GM10248 (cell line): Measurements from ENCODE around the gene MORN1.

Experiments
- CTCF ChIA-PET: fragments of 300-600 bp; sonication (Branson Sonifier 250); formaldehyde crosslinking; extraction: SDS; loops from one replicate; lab custom pipeline; 2021; ENCODE audit warnings: antibody characterized with exemption; lab: Yijun Ruan, JAX
- POLR2A ChIA-PET: fragments of 350-650 bp; sonication (Branson Sonifier 250); formaldehyde crosslinking; extraction: SDS; loops from one replicate; lab custom pipeline; 2020; ENCODE audit warnings: antibody characterized with exemption; lab: Yijun Ruan, JAX
- DNase-seq: peaks from one replicate; pipeline ENCODE4 v3.0.0; 2012; ENCODE audit errors: extremely low spot score
- TF ChIP-seq, protein P1 (sequence below): IDR thresholded peaks from 2 replicates; pipeline ENCODE4 v1.5.1; 2012; ENCODE audit warnings: mild to moderate bottlenecking, low read depth; ENCODE audit errors: extremely low read depth, missing control alignments, control extremely low read depth

MORN1 gene

DNA sequence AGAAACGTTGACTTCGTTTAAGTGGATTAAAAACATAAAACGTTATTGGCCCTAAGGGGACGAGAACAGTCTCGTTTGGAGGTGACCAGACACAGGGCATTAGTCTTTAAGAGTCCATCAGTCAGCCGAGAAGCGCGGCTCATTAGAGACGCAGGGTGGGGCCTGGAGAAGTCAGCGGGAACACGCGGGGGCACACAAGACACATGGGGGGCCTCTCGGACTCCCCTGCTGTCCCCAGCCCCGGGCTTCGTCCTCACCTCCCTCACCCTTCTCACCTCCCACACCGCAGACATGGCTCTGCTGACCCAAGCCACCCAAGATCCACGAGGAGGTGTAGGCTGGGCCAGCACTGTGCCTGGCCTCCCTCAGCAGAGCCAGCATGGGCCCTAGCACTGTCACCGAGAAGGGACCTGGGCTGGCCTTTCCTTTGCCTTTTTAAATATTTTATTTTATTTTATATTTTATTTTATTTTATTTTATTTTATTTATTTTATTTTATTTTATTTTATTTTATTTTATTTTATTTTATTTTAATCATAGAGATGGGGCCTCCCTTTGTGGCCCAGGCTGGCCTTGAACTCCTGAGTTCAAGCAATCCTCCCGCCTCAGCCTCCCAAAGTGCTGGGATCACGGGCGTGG, 48.9 kb downstream of the MORN1 start:
- ChIA-PET CTCF (no interaction called here), POLR2A (no interaction called here)
- TF ChIP-seq, protein P1, sequence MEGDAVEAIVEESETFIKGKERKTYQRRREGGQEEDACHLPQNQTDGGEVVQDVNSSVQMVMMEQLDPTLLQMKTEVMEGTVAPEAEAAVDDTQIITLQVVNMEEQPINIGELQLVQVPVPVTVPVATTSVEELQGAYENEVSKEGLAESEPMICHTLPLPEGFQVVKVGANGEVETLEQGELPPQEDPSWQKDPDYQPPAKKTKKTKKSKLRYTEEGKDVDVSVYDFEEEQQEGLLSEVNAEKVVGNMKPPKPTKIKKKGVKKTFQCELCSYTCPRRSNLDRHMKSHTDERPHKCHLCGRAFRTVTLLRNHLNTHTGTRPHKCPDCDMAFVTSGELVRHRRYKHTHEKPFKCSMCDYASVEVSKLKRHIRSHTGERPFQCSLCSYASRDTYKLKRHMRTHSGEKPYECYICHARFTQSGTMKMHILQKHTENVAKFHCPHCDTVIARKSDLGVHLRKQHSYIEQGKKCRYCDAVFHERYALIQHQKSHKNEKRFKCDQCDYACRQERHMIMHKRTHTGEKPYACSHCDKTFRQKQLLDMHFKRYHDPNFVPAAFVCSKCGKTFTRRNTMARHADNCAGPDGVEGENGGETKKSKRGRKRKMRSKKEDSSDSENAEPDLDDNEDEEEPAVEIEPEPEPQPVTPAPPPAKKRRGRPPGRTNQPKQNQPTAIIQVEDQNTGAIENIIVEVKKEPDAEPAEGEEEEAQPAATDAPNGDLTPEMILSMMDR, result no peak
- DNase-seq, result no peak

DNA sequence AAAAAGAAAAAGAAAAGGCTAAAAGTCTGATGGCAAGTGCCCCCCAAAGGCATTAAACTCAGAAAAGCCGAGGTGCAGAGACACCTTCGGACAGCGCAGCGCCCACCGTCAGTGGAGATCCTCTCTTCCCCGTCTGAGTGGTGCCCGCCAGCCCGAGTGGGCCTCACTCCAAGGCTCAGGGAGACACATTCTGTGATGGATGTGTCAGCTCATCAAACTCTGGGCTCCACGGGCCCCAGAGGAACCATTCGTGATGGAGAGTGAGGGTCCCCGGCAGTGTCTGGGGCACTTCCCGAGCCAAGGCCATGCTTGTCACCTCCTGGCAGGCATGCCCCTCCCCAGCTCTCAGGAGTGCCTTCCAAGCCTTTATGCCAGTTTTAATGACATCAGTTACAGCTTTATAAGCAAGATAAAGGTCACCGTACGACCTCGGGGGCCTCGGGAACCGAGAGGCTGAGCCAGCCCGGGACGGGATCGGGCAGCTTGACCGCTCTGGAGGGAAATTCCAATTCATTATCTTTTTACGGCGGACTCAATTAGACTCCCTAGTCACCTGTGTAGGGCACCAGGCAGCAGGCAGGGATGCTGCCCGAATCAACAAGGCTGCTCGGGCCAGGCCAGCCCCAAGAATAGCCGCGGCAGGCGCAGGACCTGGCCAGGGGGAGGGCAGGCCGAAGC, 49.5 kb downstream of the MORN1 start:
- TF ChIP-seq, protein P1, result no peak
- DNase-seq, result no peak
- CTCF ChIA-PET, result no interaction called here
- POLR2A ChIA-PET, result no interaction called here

DNA sequence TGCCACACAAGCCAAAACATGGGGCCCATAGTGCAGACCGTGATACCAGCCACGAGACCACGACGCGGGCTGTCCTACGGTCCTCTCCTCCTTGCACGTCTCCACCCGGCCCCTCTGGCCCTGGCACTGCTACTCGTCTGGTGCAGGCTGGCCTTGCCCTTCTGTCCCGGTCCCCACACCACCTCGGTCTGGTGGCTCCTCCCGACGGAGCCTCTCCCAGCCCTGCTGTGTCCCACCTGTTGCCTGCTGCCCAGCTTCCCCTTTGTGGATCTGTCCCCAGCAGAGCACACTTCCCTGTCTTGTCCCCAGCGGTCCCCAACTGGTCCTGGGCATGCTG, 50.5 kb downstream of the MORN1 start:
- ChIA-PET POLR2A (no interaction called here), CTCF (no interaction called here)
- TF ChIP-seq, protein P1, result no peak
- no peak for DNase-seq

DNA sequence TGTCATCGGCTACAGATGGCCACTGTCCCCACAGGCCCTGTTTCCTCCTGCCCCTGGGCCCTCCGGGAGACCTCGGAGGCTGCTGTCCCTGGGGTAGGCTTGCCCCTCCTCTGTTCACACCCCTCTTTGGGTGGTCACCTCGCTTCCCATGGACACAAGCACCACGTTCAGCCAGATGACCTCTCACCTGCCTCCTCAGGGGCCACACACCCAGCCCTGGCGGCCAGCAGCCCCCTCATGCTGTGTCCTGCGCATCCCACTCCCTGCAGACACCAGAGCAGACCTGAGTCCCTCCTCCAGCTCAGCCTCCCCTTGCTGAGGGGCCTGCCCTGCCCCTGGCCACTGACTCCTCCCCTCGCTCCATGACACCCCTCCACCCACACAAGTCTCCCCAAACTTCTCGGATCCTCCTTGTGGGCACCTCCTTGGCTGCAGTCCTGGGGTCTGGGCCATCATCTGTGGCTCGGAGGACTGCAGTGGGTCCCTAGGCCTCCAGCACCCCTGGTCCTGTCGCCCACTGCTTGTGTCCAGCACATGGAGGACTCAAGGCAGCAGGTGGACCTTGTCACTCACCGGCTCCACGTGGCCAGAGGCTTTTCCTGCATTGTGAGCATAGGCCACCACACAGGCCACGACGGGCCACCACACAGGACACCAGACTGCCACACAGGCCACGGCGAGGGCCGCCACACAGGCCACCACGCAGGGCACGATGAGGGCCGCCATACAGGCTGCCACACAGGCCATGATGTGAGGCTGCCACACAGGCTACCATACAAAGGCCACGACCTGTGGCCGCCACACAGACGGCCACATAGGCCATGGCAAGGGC, 51.1 kb downstream of the MORN1 start:
- CTCF ChIA-PET, result no interaction called here
- TF ChIP-seq, protein P1, result no peak
- POLR2A ChIA-PET, result no interaction called here
- no peak for DNase-seq

DNA sequence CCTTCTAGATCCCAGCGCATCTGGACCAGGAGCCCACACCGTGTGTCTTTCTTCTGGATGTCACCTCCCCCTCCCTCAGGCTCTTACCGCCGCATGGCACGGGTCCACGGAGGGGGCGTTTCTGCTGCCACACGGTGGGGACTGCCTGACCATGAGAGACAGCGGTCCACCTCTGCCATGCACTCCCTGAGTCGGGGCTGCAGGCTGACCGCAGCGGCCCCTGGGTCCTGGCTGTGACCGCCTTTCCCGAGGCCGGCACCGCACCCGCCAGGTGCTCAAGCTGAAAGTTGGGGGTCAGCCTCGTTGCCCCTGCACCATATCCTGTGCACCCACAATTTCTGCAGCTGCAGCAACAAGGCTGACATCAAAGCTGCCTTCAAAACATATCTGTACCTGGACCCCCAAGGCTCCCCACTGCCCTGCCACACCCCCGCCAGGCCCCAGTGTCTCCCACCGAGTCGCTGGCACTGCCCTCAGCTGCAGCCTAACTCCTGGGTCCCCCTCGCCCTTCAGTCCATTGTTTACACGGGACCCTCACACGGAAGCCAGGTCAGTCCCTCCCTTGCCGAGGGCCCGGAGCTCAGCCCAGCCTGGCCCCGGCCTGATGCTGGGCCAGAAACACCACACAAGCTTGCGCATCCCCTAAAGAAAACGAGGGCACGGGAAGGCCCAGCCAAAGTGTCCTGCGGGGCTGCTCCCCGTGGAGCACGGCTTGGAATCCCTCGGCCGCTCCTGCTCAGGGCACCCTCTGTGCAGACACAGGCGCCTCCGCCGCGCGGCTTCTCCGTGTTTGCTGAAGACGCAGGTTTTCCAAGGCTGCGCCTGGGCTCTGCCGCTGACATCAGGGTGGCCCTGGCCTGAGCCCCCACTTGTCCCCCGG, 51.9 kb downstream of the MORN1 start:
- POLR2A ChIA-PET, result no interaction called here
- TF ChIP-seq, protein P1, result no peak
- no peak for DNase-seq
- CTCF ChIA-PET, result interaction anchor here (1.5 kb wide), 1 partner anchor 24 kb away, joined by 3 read pairs; no protein-coding TSS in a partner anchor

DNA sequence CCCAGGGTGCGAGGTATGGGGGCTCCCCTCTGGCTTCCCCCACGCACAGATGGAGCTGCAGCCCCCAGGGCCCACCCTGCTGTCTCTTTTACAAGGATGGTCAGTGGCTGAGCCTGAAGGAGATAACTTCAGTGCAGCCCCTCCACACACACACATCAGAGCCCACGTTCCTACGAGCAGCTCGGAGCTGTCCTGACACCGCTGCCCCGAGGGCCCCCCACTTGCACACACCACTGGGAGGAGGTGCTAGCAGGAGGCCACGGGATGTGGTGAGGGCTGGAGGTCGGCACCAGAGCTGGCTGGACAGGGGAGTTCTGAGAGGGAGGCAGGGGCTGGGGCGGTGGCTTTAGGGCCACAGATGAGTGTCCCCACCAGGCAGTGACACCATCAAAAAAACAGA, 53.9 kb downstream of the MORN1 start:
- POLR2A ChIA-PET, result no interaction called here
- TF ChIP-seq, protein P1, result no peak
- CTCF ChIA-PET, result interaction anchor here (1.5 kb wide), 1 partner anchor 22 kb away, joined by 3 read pairs; no protein-coding TSS in a partner anchor
- no peak for DNase-seq
